Breast epithelium (tissue), 3 donors: Measurements from ENCODE around the gene PIGW.

ENCODE experiments used
- POLR2A ChIP-seq: fragments of 450-650 bp; IDR thresholded peaks from one replicate; pipeline ENCODE4 v1.6.1; 2016; ENCODE audit warnings: antibody characterized with exemption, mild to moderate bottlenecking, moderate library complexity
- POLR2AphosphoS5 ChIP-seq, 3 donors: sonication (generic); formaldehyde crosslinking; IDR thresholded peaks; one replicate each; pipeline ENCODE4 v1.6.1; 2017; ENCODE audit warnings: antibody characterized with exemption in 3 of 3
- TF ChIP-seq, protein P1 (sequence below), 3 donors: fragments of 450-650 bp; IDR thresholded peaks; one replicate each; pipeline ENCODE4 v1.5.1; 2016 to 2017; ENCODE audit warnings: antibody characterized with exemption in 3 of 3, mild to moderate bottlenecking in 3 of 3, moderate library complexity in 3 of 3

DNA sequence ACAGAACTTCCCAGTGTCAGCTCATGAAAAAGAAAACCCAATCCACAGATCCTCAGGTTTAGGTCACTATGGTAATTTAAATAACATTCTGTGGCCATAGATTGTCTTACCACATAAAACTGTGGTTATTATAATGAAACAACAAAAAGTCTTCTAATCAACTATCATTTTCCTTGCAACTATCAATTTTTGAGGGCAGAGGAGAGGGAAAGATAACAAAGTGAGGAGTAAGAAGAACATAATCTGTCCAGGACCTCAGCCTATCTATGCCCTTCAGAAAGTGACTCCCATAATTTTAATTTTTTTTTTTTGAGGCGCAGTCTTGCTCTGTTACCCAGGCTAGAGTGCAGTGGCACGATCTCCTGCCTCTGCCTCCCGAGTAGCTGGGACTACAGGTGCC, 5.9 kb downstream of the PIGW start:
- TF ChIP-seq POLR2AphosphoS5 (IDR thresholded peaks at IDR 0.05) = no peak
- TF ChIP-seq, protein P1, sequence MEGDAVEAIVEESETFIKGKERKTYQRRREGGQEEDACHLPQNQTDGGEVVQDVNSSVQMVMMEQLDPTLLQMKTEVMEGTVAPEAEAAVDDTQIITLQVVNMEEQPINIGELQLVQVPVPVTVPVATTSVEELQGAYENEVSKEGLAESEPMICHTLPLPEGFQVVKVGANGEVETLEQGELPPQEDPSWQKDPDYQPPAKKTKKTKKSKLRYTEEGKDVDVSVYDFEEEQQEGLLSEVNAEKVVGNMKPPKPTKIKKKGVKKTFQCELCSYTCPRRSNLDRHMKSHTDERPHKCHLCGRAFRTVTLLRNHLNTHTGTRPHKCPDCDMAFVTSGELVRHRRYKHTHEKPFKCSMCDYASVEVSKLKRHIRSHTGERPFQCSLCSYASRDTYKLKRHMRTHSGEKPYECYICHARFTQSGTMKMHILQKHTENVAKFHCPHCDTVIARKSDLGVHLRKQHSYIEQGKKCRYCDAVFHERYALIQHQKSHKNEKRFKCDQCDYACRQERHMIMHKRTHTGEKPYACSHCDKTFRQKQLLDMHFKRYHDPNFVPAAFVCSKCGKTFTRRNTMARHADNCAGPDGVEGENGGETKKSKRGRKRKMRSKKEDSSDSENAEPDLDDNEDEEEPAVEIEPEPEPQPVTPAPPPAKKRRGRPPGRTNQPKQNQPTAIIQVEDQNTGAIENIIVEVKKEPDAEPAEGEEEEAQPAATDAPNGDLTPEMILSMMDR (IDR thresholded peaks at IDR 0.05) = no peak
- TF ChIP-seq POLR2A = no peak
